Measurements from ENCODE around the gene GMCL1. TPM values are rescaled to one million over a fixed set of nuclear protein-coding genes. Genes with fewer than 3 reads are reported as not detected.

GMCL1 gene
- total and polyA plus RNA-seq, 9 donors: 6.9 to 13.8 (median 10.7) TPM

GRCh38 chr2:69789772-69790600 lies 39.5 kb upstream of the GMCL1 start:
- DNase-seq: peak in 3 of 5 donors; percentile 26 to 40 (median 27)
- Histone ChIP-seq H3K36me3 (no peaks in the 10 kb centered on the region), H3K4me1 (ENCODE audit: insufficient read depth) (peaks cover 5% of the 10 kb centered on the region), H3K27ac (peak overlapping the region; percentile 14 to 76), H3K4me3 (peak overlapping the region; percentile 24), H3K27me3 (no peaks in the 10 kb centered on the region), H3K9me3 (no peaks in the 10 kb centered on the region)
- intact Hi-C loops (cut with DNase I): no loop called here
- WGBS, 3 donors: 16 to 20% (median 19%) methylated on average over 7 of the region's 7 CpGs
- TF ChIP-seq CTCF (IDR thresholded peaks at IDR 0.05): no peak
- TF ChIP-seq EP300 (IDR thresholded peaks at IDR 0.05): no peak
- no peak for TF ChIP-seq POLR2A (IDR thresholded peaks at IDR 0.05)

- H3K9me3 ChIP-seq: no peaks in the 10 kb centered on the region
- peak overlapping the region; percentile 14 to 76 for H3K27ac ChIP-seq
- H3K27me3 ChIP-seq: no peaks in the 10 kb centered on the region
- DNase-seq: no peak
- no peak for TF ChIP-seq CTCF (IDR thresholded peaks at IDR 0.05)
- TF ChIP-seq EP300 (IDR thresholded peaks at IDR 0.05): no peak
- no peak for TF ChIP-seq POLR2A (IDR thresholded peaks at IDR 0.05)
- H3K4me3 ChIP-seq: peak overlapping the region; percentile 24
- intact Hi-C loops (cut with DNase I): no loop called here
- H3K4me1 ChIP-seq (ENCODE audit: insufficient read depth): peaks cover 5% of the 10 kb centered on the region
- WGBS, 3 donors: 9 to 11% (median 11%) methylated on average over 1 of the region's 1 CpG
- no peaks in the 10 kb centered on the region for H3K36me3 ChIP-seq
Observed at GRCh38 chr2:69790601-69790959, 38.9 kb upstream of the GMCL1 start.

DNA sequence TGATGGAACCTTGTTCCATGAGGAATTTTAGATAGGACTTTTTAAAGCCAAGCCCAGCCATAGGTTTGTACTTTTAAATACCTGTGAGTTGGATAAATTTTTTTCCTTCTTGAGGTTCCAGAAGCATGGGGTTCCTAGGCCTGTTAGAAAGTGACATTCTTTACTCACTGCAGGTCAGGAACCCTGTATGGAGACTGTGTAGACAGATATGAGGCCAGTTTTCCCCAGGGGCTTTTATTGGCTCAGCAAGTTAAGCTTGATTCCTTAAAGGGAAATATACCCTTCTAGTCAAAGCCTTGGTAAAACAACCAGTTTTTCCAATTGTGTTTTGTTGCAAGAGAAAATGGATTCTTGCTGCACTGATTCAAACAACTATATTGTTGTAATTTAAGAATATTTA lies 38.4 kb upstream of the GMCL1 start:
- no peak overlapping the region for H3K4me3 ChIP-seq
- no peak for DNase-seq
- no peaks in the 10 kb centered on the region for H3K27me3 ChIP-seq
- peaks cover 5% of the 10 kb centered on the region for H3K4me1 ChIP-seq (ENCODE audit: insufficient read depth)
- TF ChIP-seq POLR2A (IDR thresholded peaks at IDR 0.05): no peak
- no peak for TF ChIP-seq CTCF (IDR thresholded peaks at IDR 0.05)
- no peak for TF ChIP-seq EP300 (IDR thresholded peaks at IDR 0.05)
- H3K27ac ChIP-seq: peak overlapping the region in 1 of 2 donors; percentile 76
- no peaks in the 10 kb centered on the region for H3K9me3 ChIP-seq
- intact Hi-C loops (cut with DNase I): no loop called here
- no peaks in the 10 kb centered on the region for H3K36me3 ChIP-seq

- Histone ChIP-seq H3K36me3 (no peaks in the 10 kb centered on the region), H3K27ac (no peak overlapping the region), H3K27me3 (no peaks in the 10 kb centered on the region), H3K4me1 (ENCODE audit: insufficient read depth) (peaks cover 8% of the 10 kb centered on the region), H3K4me3 (no peak overlapping the region), H3K9me3 (no peaks in the 10 kb centered on the region)
- intact Hi-C loops (cut with DNase I): no loop called here
- WGBS, 3 donors: 81 to 100% (median 98%) methylated on average over 1 of the region's 1 CpG
- TF ChIP-seq POLR2A (IDR thresholded peaks at IDR 0.05): no peak
- no peak for TF ChIP-seq CTCF (IDR thresholded peaks at IDR 0.05)
- TF ChIP-seq EP300 (IDR thresholded peaks at IDR 0.05): no peak
- no peak for DNase-seq
Observed at GRCh38 chr2:69796174-69796573, 33.3 kb upstream of the GMCL1 start.
